SK-N-SH (cell line): ENCODE results near the gene UMODL1. TPM values are rescaled to one million over a fixed set of nuclear protein-coding genes. Genes with fewer than 3 reads are reported as not detected.

Source experiments
- CTCF ChIA-PET: fragments of 300-600, 350-600 bp; formaldehyde crosslinking; extraction: SDS; loops from one replicate; lab custom pipeline; 2021; lab: Yijun Ruan, JAX
- POLR2A ChIA-PET: fragments of 350-600 bp; sonication (Branson Sonifier 250); formaldehyde crosslinking; extraction: SDS; loops from one replicate; lab custom pipeline; 2020; ENCODE audit warnings: antibody characterized with exemption, inconsistent platforms; lab: Yijun Ruan, JAX
- DNase-seq: peaks from one replicate; pipeline ENCODE4 v3.0.0; 2012
- H2AFZ ChIP-seq: fragments of 200-600 bp; sonication (generic); 2 replicates; pipeline ENCODE4 v1.8.1; 2016; ENCODE audit warnings: antibody characterized with exemption, mild to moderate bottlenecking, low read depth
- H3F3A ChIP-seq: fragments of 200-600 bp; sonication (generic); replicated peaks from 2 replicates; pipeline ENCODE3; 2016; ENCODE audit warnings: antibody characterized with exemption, mild to moderate bottlenecking; ENCODE audit not compliant: insufficient read depth
- H3K27ac ChIP-seq, 2 experiments: fragments of 200-500 bp in 1 of 2; fragments of 200-600 bp in 1 of 2; sonication (Bioruptor generic) in 1 of 2; sonication (generic), shearing (Covaris generic) in 1 of 2; 2 replicates each; pipeline versions ENCODE4 v1.5.1 to v1.6.1; 2014 to 2016; ENCODE audit warnings: low read depth in 2 of 2, inconsistent platforms in 1 of 2, low read length in 1 of 2, mild to moderate bottlenecking in 1 of 2, mixed read lengths in 1 of 2
- H3K27me3 ChIP-seq: fragments of 200-600 bp; sonication (generic), shearing (Covaris generic); 2 replicates; pipeline ENCODE4 v1.6.1; 2016; ENCODE audit warnings: mixed run types; ENCODE audit not compliant: insufficient read depth
- H3K36me3 ChIP-seq, 2 experiments: fragments of 200-500 bp in 1 of 2; fragments of 200-600 bp in 1 of 2; sonication (Bioruptor generic) in 1 of 2; sonication (generic) in 1 of 2; replicated peaks in 1 of 2; 2 replicates each; pipeline versions ENCODE3 to v1.5.1; 2014 to 2016; ENCODE audit warnings: low read length in 1 of 2, mild to moderate bottlenecking in 1 of 2; ENCODE audit not compliant: insufficient read depth in 2 of 2, control insufficient read depth in 1 of 2
- H3K4me1 ChIP-seq, 2 experiments: fragments of 200-500 bp in 1 of 2; fragments of 200-600 bp in 1 of 2; sonication (Bioruptor generic) in 1 of 2; sonication (generic), shearing (Covaris generic) in 1 of 2; 2 replicates each; pipeline versions ENCODE4 v1.5.1 to v1.6.1; 2014 to 2016; ENCODE audit warnings: low read depth in 1 of 2, low read length in 1 of 2, mixed run types in 1 of 2; ENCODE audit not compliant: insufficient read depth in 2 of 2, control insufficient read depth in 1 of 2
- H3K4me2 ChIP-seq: fragments of 200-600 bp; sonication (generic), shearing (Covaris generic); 2 replicates; pipeline ENCODE4 v1.6.1; 2017; ENCODE audit warnings: mixed run types
- H3K4me3 ChIP-seq, 2 experiments: fragments of 200-500 bp in 1 of 2; fragments of 200-600 bp in 1 of 2; sonication (Bioruptor generic) in 1 of 2; sonication (generic), shearing (Covaris generic) in 1 of 2; 2 replicates each; pipeline versions ENCODE4 v1.5.1 to v1.8.1; 2014 to 2016; ENCODE audit warnings: low read depth in 2 of 2, inconsistent platforms in 1 of 2, low read length in 1 of 2, mild to moderate bottlenecking in 1 of 2, mixed read lengths in 1 of 2, moderate library complexity in 1 of 2
- H3K79me2 ChIP-seq: fragments of 200-600 bp; sonication (generic); 2 replicates; pipeline ENCODE4 v1.8.1; 2017; ENCODE audit warnings: mild to moderate bottlenecking; ENCODE audit not compliant: insufficient read depth
- H3K9ac ChIP-seq: fragments of 200-600 bp; sonication (generic); 2 replicates; pipeline ENCODE4 v1.6.1; 2017; ENCODE audit warnings: mixed run types
- H3K9me2 ChIP-seq: fragments of 200-600 bp; sonication (generic); 2 replicates; pipeline ENCODE4 v1.6.1; 2017; ENCODE audit warnings: mixed run types
- H3K9me3 ChIP-seq: fragments of 200-600 bp; sonication (generic); 2 replicates; pipeline ENCODE4 v1.6.1; 2017; ENCODE audit warnings: mixed run types, mild to moderate bottlenecking, moderate library complexity
- H4K20me1 ChIP-seq: fragments of 200-600 bp; sonication (generic); 2 replicates; pipeline ENCODE4 v1.6.1; 2017; ENCODE audit warnings: mild to moderate bottlenecking, mixed run types; ENCODE audit not compliant: insufficient read depth
- ELF1 ChIP-seq: IDR thresholded peaks from 2 replicates; pipeline ENCODE4 v1.4.0; 2012
- EP300 ChIP-seq, 2 experiments: IDR thresholded peaks; 2 replicates each; pipeline versions ENCODE4 v1.4.0 to v1.6.1; 2012; ENCODE audit warnings: borderline replicate concordance in 1 of 2, low read depth in 1 of 2, low read length in 1 of 2
- FOSL2 ChIP-seq: IDR thresholded peaks from 2 replicates; pipeline ENCODE4 v1.4.0; 2012; ENCODE audit warnings: low read depth, mild to moderate bottlenecking, moderate library complexity, borderline replicate concordance
- GABPA ChIP-seq: IDR thresholded peaks from 2 replicates; pipeline ENCODE4 v1.4.0; 2012; ENCODE audit warnings: low read depth, mild to moderate bottlenecking
- NRF1 ChIP-seq: IDR thresholded peaks from 2 replicates; pipeline ENCODE4 v1.6.1; 2012; ENCODE audit warnings: low read depth, mild to moderate bottlenecking, low read length
- POLR2AphosphoS5 ChIP-seq: IDR thresholded peaks from 2 replicates; pipeline ENCODE4 v1.6.1; 2012; ENCODE audit warnings: low read depth, low read length
- RCOR1 ChIP-seq: fragments of 150-350 bp; IDR thresholded peaks from 2 replicates; pipeline ENCODE4 v1.6.1; 2017; ENCODE audit warnings: antibody characterized with exemption, low read length
- REST ChIP-seq: IDR thresholded peaks from 2 replicates; pipeline ENCODE4 v1.6.1; 2012; ENCODE audit warnings: mild to moderate bottlenecking, low read depth, low read length, moderate library complexity
- SIN3A ChIP-seq: IDR thresholded peaks from 2 replicates; pipeline ENCODE4 v1.6.1; 2012; ENCODE audit warnings: low read depth, mild to moderate bottlenecking, low read length, moderate library complexity, borderline replicate concordance
- SMC3 ChIP-seq: IDR thresholded peaks from 2 replicates; pipeline ENCODE4 v1.6.1; 2012; ENCODE audit warnings: low read depth, low read length, improper control_type of control experiment
- TAF1 ChIP-seq: IDR thresholded peaks from 2 replicates; pipeline ENCODE4 v1.6.1; 2012; ENCODE audit warnings: low read depth, mild to moderate bottlenecking, low read length, moderate library complexity, borderline replicate concordance
- TCF12 ChIP-seq: IDR thresholded peaks from 2 replicates; pipeline ENCODE4 v1.4.0; 2012
- TEAD4 ChIP-seq: IDR thresholded peaks from 2 replicates; pipeline ENCODE4 v1.4.0; 2012; ENCODE audit warnings: mild to moderate bottlenecking, borderline replicate concordance; ENCODE audit not compliant: insufficient read depth
- YY1 ChIP-seq: IDR thresholded peaks from 2 replicates; pipeline ENCODE4 v1.4.0; 2012; ENCODE audit warnings: low read depth, mild to moderate bottlenecking
- WGBS: methylation state at CpG from one replicate; pipeline ENCODE4 v1.1.6; 2017; ENCODE audit warnings: low lambda C conversion rate; 5-methylcytosine and 5-hydroxymethylcytosine counted together
- polyA plus RNA-seq, 3 experiments: library from polyadenylated mRNA; depleted of rRNA; stranded (reverse); fragments of >200 nt; gene quantifications; 2 replicates each; pipeline ENCODE4 v1.2.3, GENCODE V29; 2012
- TF ChIP-seq, protein P1 (sequence below): fragments of 200-600 bp; sonication (generic); IDR thresholded peaks from 2 replicates; pipeline ENCODE4 v1.6.1; 2017; ENCODE audit warnings: antibody characterized with exemption, mild to moderate bottlenecking, moderate library complexity
- TF ChIP-seq, protein P2 (sequence below): IDR thresholded peaks from 2 replicates; pipeline ENCODE4 v1.4.0; 2012; ENCODE audit warnings: low read depth, borderline replicate concordance
- TF ChIP-seq, protein P3 (sequence below): IDR thresholded peaks from 2 replicates; pipeline ENCODE4; 2012

Gene UMODL1
- polyA plus RNA-seq, 1 of the 3 experiments (the other 2 are of a cell fraction) = not detected

DNA sequence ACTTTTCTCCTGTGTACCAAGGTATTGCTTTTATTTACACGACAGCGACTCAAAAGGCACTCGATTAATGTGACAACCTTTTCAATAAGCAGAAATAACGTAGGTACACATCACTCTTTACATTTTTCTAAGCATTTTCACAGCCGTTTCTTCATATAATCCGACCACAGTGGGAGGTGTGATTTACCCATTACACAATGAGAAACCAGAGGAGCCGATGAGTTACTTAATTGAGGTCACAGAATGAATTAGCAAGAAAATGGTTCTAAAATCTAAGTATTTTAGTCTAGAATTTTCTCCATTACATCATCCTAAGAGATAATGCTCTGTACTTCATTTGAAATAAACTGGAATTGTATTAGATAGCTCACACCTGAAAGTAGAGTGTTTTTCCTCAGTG lies 71.5 kb downstream of the UMODL1 start:
- Histone ChIP-seq H3K4me2 (no peak overlapping the region), H3K9me2 (no peaks in the 10 kb centered on the region), H4K20me1 (no peaks in the 10 kb centered on the region), H3K36me3 (no peaks in the 10 kb centered on the region), H3K27ac (no peak overlapping the region), H3K9ac (no peak overlapping the region), H3K4me1 (peaks cover 0 to 5% of the 10 kb centered on the region in 2 experiments; a peak in 1 of 4 replicates), H3K9me3 (no peaks in the 10 kb centered on the region), H3K27me3 (no peaks in the 10 kb centered on the region), H3K4me3 (no peak overlapping the region), H3K79me2 (no peaks in the 10 kb centered on the region), H3F3A (no peaks in the 10 kb centered on the region), H2AFZ (no peak overlapping the region)
- TF ChIP-seq SMC3 (no peak), FOSL2 (no peak), GABPA (no peak), TEAD4 (no peak), POLR2AphosphoS5 (no peak), EP300 (IDR thresholded peaks at IDR 0.05; ENCODE audit: borderline replicate concordance in 1 of 2, low read depth in 1 of 2, low read length in 1 of 2) (no peak), TCF12 (no peak)
- TF ChIP-seq, protein P1, sequence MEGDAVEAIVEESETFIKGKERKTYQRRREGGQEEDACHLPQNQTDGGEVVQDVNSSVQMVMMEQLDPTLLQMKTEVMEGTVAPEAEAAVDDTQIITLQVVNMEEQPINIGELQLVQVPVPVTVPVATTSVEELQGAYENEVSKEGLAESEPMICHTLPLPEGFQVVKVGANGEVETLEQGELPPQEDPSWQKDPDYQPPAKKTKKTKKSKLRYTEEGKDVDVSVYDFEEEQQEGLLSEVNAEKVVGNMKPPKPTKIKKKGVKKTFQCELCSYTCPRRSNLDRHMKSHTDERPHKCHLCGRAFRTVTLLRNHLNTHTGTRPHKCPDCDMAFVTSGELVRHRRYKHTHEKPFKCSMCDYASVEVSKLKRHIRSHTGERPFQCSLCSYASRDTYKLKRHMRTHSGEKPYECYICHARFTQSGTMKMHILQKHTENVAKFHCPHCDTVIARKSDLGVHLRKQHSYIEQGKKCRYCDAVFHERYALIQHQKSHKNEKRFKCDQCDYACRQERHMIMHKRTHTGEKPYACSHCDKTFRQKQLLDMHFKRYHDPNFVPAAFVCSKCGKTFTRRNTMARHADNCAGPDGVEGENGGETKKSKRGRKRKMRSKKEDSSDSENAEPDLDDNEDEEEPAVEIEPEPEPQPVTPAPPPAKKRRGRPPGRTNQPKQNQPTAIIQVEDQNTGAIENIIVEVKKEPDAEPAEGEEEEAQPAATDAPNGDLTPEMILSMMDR = no peak
- CTCF ChIA-PET = no interaction called here
- 59% methylated on average over 7 of the region's 7 CpGs for WGBS
- POLR2A ChIA-PET = no interaction called here
- no peak for DNase-seq

- H3K9me2 ChIP-seq = no peaks in the 10 kb centered on the region
- POLR2A ChIA-PET = no interaction called here
- peaks cover 0 to 5% of the 10 kb centered on the region in 2 experiments; a peak in 1 of 4 replicates for H3K4me1 ChIP-seq
- H3K27me3 ChIP-seq = no peaks in the 10 kb centered on the region
- no peak overlapping the region for H3K9ac ChIP-seq
- no peak overlapping the region for H2AFZ ChIP-seq
- no peak for DNase-seq
- WGBS = 59% methylated on average over 3 of the region's 7 CpGs
- no peaks in the 10 kb centered on the region for H3K79me2 ChIP-seq
- TF ChIP-seq, protein P2, sequence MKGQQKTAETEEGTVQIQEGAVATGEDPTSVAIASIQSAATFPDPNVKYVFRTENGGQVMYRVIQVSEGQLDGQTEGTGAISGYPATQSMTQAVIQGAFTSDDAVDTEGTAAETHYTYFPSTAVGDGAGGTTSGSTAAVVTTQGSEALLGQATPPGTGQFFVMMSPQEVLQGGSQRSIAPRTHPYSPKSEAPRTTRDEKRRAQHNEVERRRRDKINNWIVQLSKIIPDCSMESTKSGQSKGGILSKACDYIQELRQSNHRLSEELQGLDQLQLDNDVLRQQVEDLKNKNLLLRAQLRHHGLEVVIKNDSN = no peak
- TF ChIP-seq, protein P1 = no peak
- TF ChIP-seq RCOR1 (no peak), EP300 (IDR thresholded peaks at IDR 0.05; ENCODE audit: borderline replicate concordance in 1 of 2, low read depth in 1 of 2, low read length in 1 of 2) (no peak), ELF1 (no peak), POLR2AphosphoS5 (no peak), TAF1 (no peak), NRF1 (no peak), SIN3A (no peak), YY1 (no peak), REST (no peak)
- TF ChIP-seq, protein P3, sequence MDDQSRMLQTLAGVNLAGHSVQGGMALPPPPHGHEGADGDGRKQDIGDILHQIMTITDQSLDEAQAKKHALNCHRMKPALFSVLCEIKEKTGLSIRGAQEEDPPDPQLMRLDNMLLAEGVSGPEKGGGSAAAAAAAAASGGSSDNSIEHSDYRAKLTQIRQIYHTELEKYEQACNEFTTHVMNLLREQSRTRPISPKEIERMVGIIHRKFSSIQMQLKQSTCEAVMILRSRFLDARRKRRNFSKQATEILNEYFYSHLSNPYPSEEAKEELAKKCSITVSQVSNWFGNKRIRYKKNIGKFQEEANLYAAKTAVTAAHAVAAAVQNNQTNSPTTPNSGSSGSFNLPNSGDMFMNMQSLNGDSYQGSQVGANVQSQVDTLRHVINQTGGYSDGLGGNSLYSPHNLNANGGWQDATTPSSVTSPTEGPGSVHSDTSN = no peak
- H3K4me2 ChIP-seq = no peak overlapping the region
- H3K9me3 ChIP-seq = no peaks in the 10 kb centered on the region
- no peak overlapping the region for H3K4me3 ChIP-seq
- no peaks in the 10 kb centered on the region for H3F3A ChIP-seq
- CTCF ChIA-PET = no interaction called here
- no peaks in the 10 kb centered on the region for H3K36me3 ChIP-seq
- H4K20me1 ChIP-seq = no peaks in the 10 kb centered on the region
- no peak overlapping the region for H3K27ac ChIP-seq
These were observed 72.0 kb downstream of the UMODL1 start for GRCh38 chr21:42143111-42143510.
